HepG2 (cell line): Measurements from ENCODE around the gene BTRC. TPM values are rescaled to one million over a fixed set of nuclear protein-coding genes. Genes with fewer than 3 reads are reported as not detected.

ENCODE experiments used
- ATAC-seq: fragments of 200-7000 bp; cut with Tn5 transposase; 3 replicates; pipeline ENCODE4 v1.9.1; 2020; ENCODE audit warnings: mild to moderate bottlenecking, moderate library complexity
- BruUV-seq: library from RNA; stranded (reverse); fragments of 400-500 nt; replicated peaks from 2 replicates; lab custom pipeline; 2021; lab: Mats Ljungman, UMichigan
- CTCF ChIA-PET: fragments of 300-600 bp; formaldehyde crosslinking; extraction: SDS; loops from one replicate; lab custom pipeline; 2021; ENCODE audit warnings: low total read pairs, inconsistent platforms, low intra/inter-chr PET ratio; lab: Yijun Ruan, JAX
- POLR2A ChIA-PET: fragments of 350-600 bp; sonication (Branson Sonifier 250); formaldehyde crosslinking; loops from one replicate; lab custom pipeline; 2020; ENCODE audit warnings: antibody characterized with exemption, inconsistent platforms; lab: Yijun Ruan, JAX
- DNase-seq: peaks from one replicate; pipeline ENCODE4 v3.0.0-alpha.2; 2015; ENCODE audit warnings: low spot score
- FAIRE-seq: peaks from 3 replicates; lab custom pipeline; 2011; peaks lifted over from hg19 to GRCh38; lab: Jason Lieb, UNC
- H2AFZ ChIP-seq: one replicate; pipeline ENCODE4 v1.6.1; 2011; ENCODE audit warnings: low read length, inconsistent platforms
- H3K27ac ChIP-seq: fragments of 300-600 bp; 3 replicates; pipeline ENCODE4 v1.8.0; 2011; ENCODE audit warnings: mixed run types, mild to moderate bottlenecking, mixed read lengths, low read length, inconsistent platforms; ENCODE audit not compliant: insufficient read depth; ENCODE audit errors: extremely low read length
- H3K27me3 ChIP-seq, 2 experiments: fragments of 200-600 bp in 1 of 2; 2 replicates in 1 of 2; 3 replicates in 1 of 2; pipeline versions ENCODE4 v1.6.0 to v1.8.0; 2011; ENCODE audit warnings: low read length in 2 of 2, mild to moderate bottlenecking in 2 of 2, moderate library complexity in 2 of 2, inconsistent platforms in 1 of 2; ENCODE audit not compliant: insufficient read depth in 2 of 2, control insufficient read depth in 1 of 2
- H3K36me3 ChIP-seq, 2 experiments: fragments of 200-600 bp in 1 of 2; replicated peaks in 1 of 2; 2 replicates in 1 of 2; 3 replicates in 1 of 2; pipeline versions ENCODE4 v1.5.1 to v1.8.0; 2011; ENCODE audit warnings: low read length in 2 of 2, inconsistent platforms in 1 of 2; ENCODE audit not compliant: insufficient read depth in 2 of 2, control insufficient read depth in 1 of 2
- H3K4me1 ChIP-seq: 2 replicates; pipeline ENCODE4 v1.5.1; 2012; ENCODE audit warnings: low read length, inconsistent platforms; ENCODE audit not compliant: insufficient read depth
- H3K4me2 ChIP-seq: 2 replicates; pipeline ENCODE4 v1.6.0; 2011; ENCODE audit warnings: low read depth, low read length, inconsistent platforms
- H3K4me3 ChIP-seq, 3 experiments: fragments of 200-600 bp in 1 of 3; sonication (generic), shearing (Covaris generic) in 1 of 3; replicated peaks in 1 of 3; 2 replicates each; pipeline ENCODE4 v1.5.1; 2011 to 2016; ENCODE audit warnings: low read length in 3 of 3, inconsistent platforms in 2 of 3, low read depth in 2 of 3, mild to moderate bottlenecking in 2 of 3, control low read depth in 1 of 3, mixed read lengths in 1 of 3; ENCODE audit not compliant: insufficient read depth in 1 of 3
- H3K79me2 ChIP-seq: one replicate; pipeline ENCODE4 v1.6.1; 2011; ENCODE audit warnings: low read length, inconsistent platforms; ENCODE audit not compliant: insufficient read depth
- H3K9ac ChIP-seq: 2 replicates; pipeline ENCODE4 v1.6.0; 2011; ENCODE audit warnings: mild to moderate bottlenecking, low read depth, low read length, inconsistent platforms; ENCODE audit not compliant: insufficient read depth
- H3K9me3 ChIP-seq: 2 replicates; pipeline ENCODE4 v1.5.1; 2012; ENCODE audit warnings: mild to moderate bottlenecking, low read length
- H4K20me1 ChIP-seq: 2 replicates; pipeline ENCODE4 v1.6.0; 2011; ENCODE audit warnings: inconsistent platforms, mild to moderate bottlenecking, low read length, moderate library complexity; ENCODE audit not compliant: insufficient read depth
- HNF4A ChIP-seq: sonication (generic); formaldehyde crosslinking; IDR thresholded peaks from 2 replicates; pipeline ENCODE4 v1.4.0; 2020; ENCODE audit warnings: missing genetic modification reagents
- NFRKB ChIP-seq: fragments of 450-650 bp; IDR thresholded peaks from 2 replicates; pipeline ENCODE4 v1.6.1; 2017
- REL ChIP-seq: sonication (generic); formaldehyde crosslinking; conservative IDR thresholded peaks from 2 replicates; pipeline ENCODE4 v1.8.0; 2022; ENCODE audit warnings: mild to moderate bottlenecking, missing genetic modification reagents, moderate library complexity
- ZBTB3 ChIP-seq: sonication (generic); formaldehyde crosslinking; IDR thresholded peaks from 2 replicates; pipeline ENCODE4 v1.4.0; 2020; ENCODE audit warnings: low read depth, mild to moderate bottlenecking, moderate library complexity, missing genetic modification reagents, borderline replicate concordance
- ZMAT3 ChIP-seq: sonication (generic); formaldehyde crosslinking; conservative IDR thresholded peaks from 2 replicates; pipeline ENCODE4 v1.7.0; 2021; ENCODE audit warnings: missing genetic modification reagents
- ZNF790 ChIP-seq: sonication (generic); formaldehyde crosslinking; IDR thresholded peaks from 2 replicates; pipeline ENCODE4 v1.8.0; 2022; ENCODE audit warnings: missing genetic modification reagents, mild to moderate bottlenecking, borderline replicate concordance
- ZNF839 ChIP-seq: sonication (generic); formaldehyde crosslinking; IDR thresholded peaks from 2 replicates; pipeline ENCODE4 v1.4.0; 2020; ENCODE audit warnings: missing genetic modification reagents, mild to moderate bottlenecking, borderline replicate concordance
- whole genome bisulfite sequencing: methylation state at CpG from one replicate; pipeline ENCODE4 v1.1.6; 2017; ENCODE audit warnings: low lambda C conversion rate; 5-methylcytosine and 5-hydroxymethylcytosine counted together
- in situ Hi-C: cut with HindIII; loops from 2 replicates; pipeline ENCODE4 v1.10.0; 2017; ENCODE audit warnings: low pct_unique_long_range_greater_than_20kb; ENCODE audit not compliant: extremely low pct_ligation_motif_present
- intact Hi-C: fragments of 100-400 bp; cut with micrococcal nuclease; formaldehyde crosslinking; loops from one replicate; pipeline ENCODE4 v1.10.0; 2022; ENCODE audit not compliant: unreplicated experiment
- polyA plus RNA-seq, 8 experiments: library from polyadenylated mRNA; depleted of rRNA in 3 of 8; stranded (reverse) in 7 of 8; unstranded in 1 of 8; fragments of >200 nt; fragmentation: Illumina TruSeq in 4 of 8; extraction: Trizol in 4 of 8; gene quantifications; 2 replicates each; pipeline versions ENCODE4 v1.2.1 to v1.2.3, GENCODE V29; 2011 to 2016; ENCODE audit warnings: low read depth in 4 of 8, missing spikeins in 1 of 8, mixed read lengths in 1 of 8; ENCODE audit not compliant: insufficient read depth in 1 of 8
- total RNA-seq, 5 experiments: library from RNA; depleted of rRNA; stranded (reverse); fragments of >200 nt; fragmentation: Illumina TruSeq; extraction: Trizol; gene quantifications; 2 replicates each; pipeline ENCODE4 v1.2.3, GENCODE V29; 2016; ENCODE audit warnings: low read depth in 1 of 5
- TF ChIP-seq, protein P1 (sequence below): sonication (generic); formaldehyde crosslinking; IDR thresholded peaks from 2 replicates; pipeline ENCODE4 v1.5.1; 2020; ENCODE audit warnings: missing genetic modification reagents, mild to moderate bottlenecking, borderline replicate concordance

BTRC gene
- total and polyA plus RNA-seq, 2 of the 13 experiments (the other 11 are each of a cell fraction or from before 2014, with no cell fraction given), result 12.0 to 14.4 TPM

GRCh38 chr10:101529207-101529606 is 175.2 kb downstream of the BTRC start:
- H3K4me1 ChIP-seq, result no peaks in the 10 kb centered on the region
- no peak overlapping the region for H3K27ac ChIP-seq
- ATAC-seq (no peak), DNase-seq (no peak), FAIRE-seq (no peak)
- no TSS peak for BruUV-seq
- H3K4me2 ChIP-seq, result no peak overlapping the region
- ChIA-PET CTCF (no interaction called here), POLR2A (no interaction called here)
- no peak overlapping the region for H3K4me3 ChIP-seq
- 97% methylated on average over 1 of the region's 1 CpG for WGBS
- no peaks in the 10 kb centered on the region for H3K79me2 ChIP-seq
- H2AFZ ChIP-seq, result no peak overlapping the region
- no peaks in the 10 kb centered on the region for H3K9me3 ChIP-seq
- H3K27me3 ChIP-seq, result no peaks in the 10 kb centered on the region
- intact Hi-C loops (no loop called here), in situ Hi-C loops (no loop called here)
- TF ChIP-seq NFRKB (no peak), ZBTB3 (no peak), REL (CRISPR knock-in tag) (no peak), ZNF790 (CRISPR knock-in tag) (no peak), ZNF839 (CRISPR knock-in tag) (no peak), ZMAT3 (CRISPR knock-in tag) (no peak), HNF4A (CRISPR knock-in tag) (no peak)
- TF ChIP-seq, protein P1, sequence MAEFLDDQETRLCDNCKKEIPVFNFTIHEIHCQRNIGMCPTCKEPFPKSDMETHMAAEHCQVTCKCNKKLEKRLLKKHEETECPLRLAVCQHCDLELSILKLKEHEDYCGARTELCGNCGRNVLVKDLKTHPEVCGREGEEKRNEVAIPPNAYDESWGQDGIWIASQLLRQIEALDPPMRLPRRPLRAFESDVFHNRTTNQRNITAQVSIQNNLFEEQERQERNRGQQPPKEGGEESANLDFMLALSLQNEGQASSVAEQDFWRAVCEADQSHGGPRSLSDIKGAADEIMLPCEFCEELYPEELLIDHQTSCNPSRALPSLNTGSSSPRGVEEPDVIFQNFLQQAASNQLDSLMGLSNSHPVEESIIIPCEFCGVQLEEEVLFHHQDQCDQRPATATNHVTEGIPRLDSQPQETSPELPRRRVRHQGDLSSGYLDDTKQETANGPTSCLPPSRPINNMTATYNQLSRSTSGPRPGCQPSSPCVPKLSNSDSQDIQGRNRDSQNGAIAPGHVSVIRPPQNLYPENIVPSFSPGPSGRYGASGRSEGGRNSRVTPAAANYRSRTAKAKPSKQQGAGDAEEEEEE (CRISPR knock-in tag), result no peak
- no peaks in the 10 kb centered on the region for H4K20me1 ChIP-seq
- H3K9ac ChIP-seq, result no peak overlapping the region
- peaks cover 0 to 19% of the 10 kb centered on the region in 2 experiments; a peak in 1 of 5 replicates for H3K36me3 ChIP-seq
